HG02852 (cell line): ENCODE results near the gene UGT1A3.

Experiments used
- ATAC-seq: cut with Tn5 transposase; IDR thresholded peaks from one replicate; pipeline ENCODE4 v1.9.1; 2021; ENCODE audit warnings: mild to moderate bottlenecking, moderate library complexity; ENCODE audit not compliant: unreplicated experiment

The UGT1A3 gene

DNA sequence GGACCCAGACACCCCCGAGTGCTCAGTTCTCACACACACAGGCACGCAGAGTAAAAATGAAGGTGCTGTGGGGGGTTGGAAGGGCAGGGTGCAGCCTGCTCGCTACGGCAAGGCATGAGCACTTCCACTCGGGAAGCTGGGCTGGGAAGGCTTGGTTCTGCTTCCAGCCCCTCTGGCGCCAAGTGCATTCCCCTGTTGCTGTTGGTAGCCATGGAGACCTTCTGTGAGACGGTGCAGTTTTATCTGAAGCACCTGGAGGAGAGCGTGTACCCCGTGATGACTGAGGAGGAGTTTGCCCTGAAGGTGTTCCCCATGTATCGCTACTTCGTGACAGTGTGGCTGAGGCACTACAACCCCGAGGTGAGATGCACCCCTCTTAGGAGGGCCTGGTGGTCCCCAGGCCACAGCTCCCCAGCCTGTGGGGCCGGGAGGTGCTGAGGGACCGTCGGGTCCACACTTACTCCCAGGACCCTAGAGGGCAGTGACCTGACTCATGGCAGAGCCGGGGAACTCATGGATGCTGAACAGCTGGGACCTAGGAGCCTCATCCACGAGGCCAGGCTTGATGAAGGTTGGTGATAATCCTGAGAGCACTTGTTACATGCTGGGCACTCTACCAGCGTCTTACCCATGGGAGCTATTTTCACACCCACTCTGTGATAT is 64.8 kb downstream of the UGT1A3 start:
- ATAC-seq = no peak

DNA sequence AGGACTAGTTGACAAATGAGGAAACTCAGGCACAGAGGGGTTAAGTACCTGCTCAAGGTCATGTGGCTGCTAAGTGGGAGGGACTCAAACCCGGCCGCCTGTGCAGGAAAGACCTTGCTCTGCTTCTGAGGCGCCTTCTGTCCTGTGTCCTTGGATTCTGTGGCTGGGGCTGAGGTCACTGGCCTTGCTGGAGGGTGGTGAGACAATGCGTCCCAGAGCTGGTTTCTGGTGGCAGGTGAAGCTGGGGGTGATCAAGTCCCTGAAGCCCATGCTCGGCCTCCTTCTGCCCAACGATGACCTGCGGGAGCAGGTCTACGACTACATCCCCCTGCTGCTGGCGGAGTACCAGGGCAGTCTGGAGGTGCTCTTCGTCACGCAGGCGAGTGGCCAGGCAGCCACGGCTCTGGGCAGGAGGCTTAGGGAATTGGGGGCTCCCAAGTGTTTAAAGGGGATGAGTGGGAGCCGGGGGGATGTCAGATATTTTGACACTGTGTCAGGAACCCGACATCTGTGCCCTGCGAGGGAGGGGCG is 65.4 kb downstream of the UGT1A3 start:
- no peak for ATAC-seq

DNA sequence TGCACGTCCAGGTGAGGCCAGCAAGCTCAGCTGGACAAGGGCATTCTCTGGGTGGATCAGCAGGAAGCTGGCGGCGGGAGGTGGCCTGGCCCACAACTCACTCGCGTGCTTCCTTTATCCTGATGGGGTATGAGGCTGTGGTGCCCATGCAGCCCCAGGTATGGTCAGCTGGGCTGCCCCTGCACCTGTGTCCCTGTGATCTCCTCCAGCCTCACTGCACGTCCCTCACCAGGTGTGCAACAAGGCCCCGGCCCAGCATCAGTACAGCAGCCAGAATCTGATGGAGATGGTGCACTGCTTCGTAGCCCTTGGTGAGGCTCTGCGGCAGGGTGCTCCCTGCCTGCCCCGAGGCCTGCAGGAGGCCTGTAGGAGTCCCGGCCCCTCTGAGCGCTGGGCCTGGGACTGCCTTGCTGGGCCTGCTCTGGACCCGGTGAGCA is 66.9 kb downstream of the UGT1A3 start:
- no peak for ATAC-seq

GRCh38 chr2:233796254-233796653 is 67.4 kb downstream of the UGT1A3 start:
- ATAC-seq = no peak

GRCh38 chr2:233798335-233799086 is 69.7 kb downstream of the UGT1A3 start:
- ATAC-seq = no peak

DNA sequence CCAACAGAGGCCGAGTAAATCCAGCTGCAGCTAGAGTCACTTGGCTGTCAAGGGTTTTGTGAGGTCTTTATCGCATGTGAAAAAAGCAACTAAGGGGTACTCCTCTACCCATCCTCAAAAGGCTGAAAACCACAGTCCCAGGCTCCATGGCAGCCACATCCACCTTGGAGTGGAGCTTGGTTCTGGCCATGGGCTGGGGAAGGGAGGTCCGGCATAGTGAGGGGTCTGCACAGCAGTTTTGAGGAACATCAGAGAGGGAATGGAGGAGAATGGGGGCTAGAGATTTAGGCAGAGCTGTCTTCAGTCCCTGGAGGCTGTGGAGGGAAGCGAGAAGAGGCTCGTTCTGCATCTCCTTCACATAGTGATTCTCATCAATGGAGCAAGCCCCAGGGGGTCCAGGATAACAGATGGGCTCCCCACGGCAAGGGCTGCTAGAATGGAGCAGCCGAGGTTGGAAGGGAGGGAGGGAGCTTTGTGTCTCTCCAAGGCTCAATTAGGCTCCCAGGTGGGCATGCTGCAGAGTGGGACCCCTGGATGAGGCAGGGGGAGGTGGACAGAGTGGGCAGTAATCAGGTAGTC is 70.3 kb downstream of the UGT1A3 start:
- ATAC-seq = no peak

DNA sequence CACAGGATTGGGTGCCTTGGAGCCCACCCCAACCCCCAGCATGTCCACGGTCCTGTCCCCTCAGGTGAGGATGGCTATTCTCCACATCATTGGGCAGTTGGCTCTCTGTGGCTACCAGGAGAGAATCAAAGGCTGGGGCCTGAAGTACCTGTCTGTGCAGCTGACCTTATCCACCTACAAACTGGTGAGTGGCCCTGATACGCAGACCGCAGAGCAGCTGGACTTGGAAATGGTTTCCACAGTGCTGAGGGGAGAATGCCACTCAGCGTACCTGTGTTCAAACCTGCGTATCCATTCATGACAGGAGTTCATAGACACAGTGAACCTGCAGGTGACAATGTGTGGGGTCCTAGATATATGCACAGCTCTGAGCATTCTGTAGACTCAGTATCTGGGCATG is 70.9 kb downstream of the UGT1A3 start:
- no peak for ATAC-seq

DNA sequence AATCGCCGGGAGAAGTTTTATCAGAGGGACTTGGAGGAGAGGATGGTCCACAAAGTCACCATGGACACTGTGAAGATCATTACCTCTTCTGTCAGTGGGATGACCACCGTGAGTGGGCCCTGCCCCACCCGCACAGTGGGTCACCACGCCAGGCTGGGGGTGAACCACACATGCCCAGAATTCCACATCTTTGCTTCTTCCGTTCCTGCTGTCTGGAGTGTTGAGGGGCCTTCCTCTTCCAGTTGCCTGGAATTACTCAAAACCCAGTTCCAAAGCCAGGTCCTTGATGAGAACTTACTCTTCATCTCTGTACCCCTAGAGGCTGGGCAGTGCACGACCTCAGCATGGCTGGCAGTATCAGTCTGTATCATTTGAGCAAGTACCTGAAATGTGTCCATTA is 71.4 kb downstream of the UGT1A3 start:
- ATAC-seq = no peak

DNA sequence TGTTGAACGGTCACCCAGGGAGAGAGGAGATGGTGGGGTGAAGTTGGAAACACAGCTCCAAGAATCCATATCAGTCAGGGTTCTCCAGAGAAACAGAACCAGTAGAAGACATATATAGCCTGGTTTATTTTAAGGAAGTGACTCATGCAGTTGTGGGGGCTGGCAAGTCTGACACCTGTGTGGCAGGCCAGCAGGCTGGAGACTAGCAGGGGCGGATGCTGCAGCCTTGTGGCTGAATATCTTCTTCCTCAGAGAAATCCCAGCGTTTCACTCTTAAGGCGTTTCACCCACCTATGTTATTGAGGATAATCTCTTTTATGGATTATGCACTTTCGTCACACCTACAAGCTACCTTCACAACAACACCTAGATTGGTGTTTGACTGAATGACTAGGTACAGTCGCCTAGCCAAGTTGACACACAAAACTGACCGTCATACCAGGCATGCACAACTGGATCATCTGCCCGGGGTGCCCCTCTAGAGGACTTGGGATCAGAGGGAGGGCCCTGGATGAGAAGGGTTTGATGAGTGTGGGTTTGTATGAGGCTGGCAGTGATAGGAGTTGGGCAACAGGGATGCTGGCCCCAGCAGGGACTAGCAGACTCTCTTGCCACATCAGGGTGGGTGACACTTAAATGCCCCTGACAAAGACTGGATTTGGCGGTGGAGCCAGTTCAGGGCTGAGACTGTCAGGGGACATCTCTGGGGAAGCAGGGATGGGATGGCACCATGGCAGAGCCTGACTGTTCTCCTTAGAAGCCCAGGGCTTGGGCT is 72.7 kb downstream of the UGT1A3 start:
- ATAC-seq = no peak

- ATAC-seq = no peak
Observed at GRCh38 chr2:233802132-233802815, 73.4 kb downstream of the UGT1A3 start.

- ATAC-seq = no peak
Observed at GRCh38 chr2:233803292-233803911, 74.6 kb downstream of the UGT1A3 start.

DNA sequence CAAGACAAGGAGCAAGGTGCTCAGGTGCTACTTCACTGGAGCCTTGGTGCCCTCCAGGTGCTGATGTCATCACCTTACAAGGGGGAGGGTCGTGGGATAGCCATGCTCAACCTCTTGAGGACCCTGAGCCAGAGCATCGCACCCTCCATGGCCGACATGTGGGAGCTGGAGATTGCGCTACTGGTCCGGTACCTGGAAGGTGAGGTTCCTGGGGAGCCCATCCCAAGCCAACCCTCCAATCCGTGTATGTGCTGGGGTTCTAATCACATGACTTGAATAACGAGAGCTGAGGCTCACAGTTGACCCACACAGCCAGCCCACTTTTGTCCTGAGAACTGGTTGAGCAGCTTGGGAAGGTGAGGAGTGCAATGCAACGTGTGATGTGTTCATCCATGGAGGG is 75.2 kb downstream of the UGT1A3 start:
- ATAC-seq = no peak

GRCh38 chr2:233807215-233807865 is 78.5 kb downstream of the UGT1A3 start:
- ATAC-seq = no peak

GRCh38 chr2:233807966-233808935 is 79.4 kb downstream of the UGT1A3 start:
- no peak for ATAC-seq

DNA sequence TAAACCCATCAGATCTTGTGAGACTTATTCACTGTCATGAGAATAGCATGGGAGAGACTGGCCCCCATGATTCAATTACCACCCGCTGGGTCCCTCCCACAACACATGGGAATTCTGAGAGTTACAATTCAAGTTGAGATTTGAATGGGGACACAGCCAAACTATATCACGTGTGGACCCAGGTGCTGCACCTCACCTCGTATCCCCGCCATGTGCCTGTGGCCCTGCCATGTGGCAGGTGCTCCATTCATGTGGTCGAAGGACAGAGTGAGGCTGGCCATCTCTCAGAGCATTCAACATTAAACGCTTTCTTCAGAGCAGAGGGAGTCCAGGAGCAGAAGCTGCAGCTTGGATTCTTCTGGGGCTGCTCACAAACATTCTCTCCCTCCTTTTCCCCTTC is 81.5 kb downstream of the UGT1A3 start:
- ATAC-seq = no peak

- no peak for ATAC-seq
Observed at GRCh38 chr2:233811087-233811486, 82.2 kb downstream of the UGT1A3 start.

GRCh38 chr2:233811732-233812131 is 82.9 kb downstream of the UGT1A3 start:
- ATAC-seq = no peak

DNA sequence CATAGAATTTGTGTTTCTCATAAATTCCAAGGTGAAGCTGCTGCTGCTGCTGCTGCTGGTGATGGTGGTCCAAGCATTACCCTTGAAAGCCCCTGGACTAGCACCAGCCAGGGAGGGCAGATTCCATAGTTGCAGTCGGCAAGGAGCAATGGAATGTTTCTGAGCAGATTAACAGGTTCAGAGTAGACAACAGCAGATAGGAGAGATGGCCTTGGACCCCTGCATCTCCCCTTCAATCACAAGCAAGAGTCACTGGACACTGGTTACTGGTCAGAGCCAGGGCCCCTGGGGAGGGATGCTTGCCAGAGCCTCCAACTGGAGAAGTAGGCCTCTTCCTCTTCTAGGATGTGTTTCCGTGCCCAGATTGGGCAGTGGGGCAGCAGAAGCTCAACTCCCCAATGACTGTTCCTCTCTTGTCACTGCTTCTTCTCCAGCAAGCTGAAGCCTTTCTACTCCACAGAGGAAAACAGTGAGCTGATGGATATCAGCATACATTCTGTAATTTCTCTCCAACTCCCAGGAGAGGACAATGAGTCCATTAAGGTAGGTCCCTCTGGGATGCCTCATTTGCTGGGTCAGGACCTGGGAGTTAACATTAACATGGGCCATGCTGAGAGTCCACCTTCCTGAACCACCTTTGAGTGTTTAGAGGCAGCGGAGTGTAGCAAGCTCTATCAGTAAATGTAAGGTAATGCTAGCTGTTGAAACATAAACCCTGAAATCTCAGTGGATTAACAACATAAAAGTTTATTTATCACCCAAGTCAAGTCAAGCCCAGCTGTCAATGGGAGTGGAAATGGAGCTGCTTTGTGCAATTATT is 84.6 kb downstream of the UGT1A3 start:
- ATAC-seq = no peak
